Peyer's patch (tissue), 4 donors: ENCODE data around the gene PAGE4.

Experiments
- POLR2A ChIP-seq, 2 donors: fragments of 450-650 bp; IDR thresholded peaks; one replicate each; pipeline ENCODE4 v1.5.1; 2017; ENCODE audit warnings: antibody characterized with exemption in 2 of 2, mild to moderate bottlenecking in 2 of 2, moderate library complexity in 2 of 2
- TF ChIP-seq, protein P1 (sequence below), 6 experiments: fragments of 450-650 bp in 4 of 6; fragments of 200-600 bp in 2 of 6; sonication (generic) in 1 of 6; IDR thresholded peaks; one replicate each; pipeline ENCODE4 v1.5.1; 2017 to 2019; ENCODE audit warnings: antibody characterized with exemption in 6 of 6, mild to moderate bottlenecking in 3 of 6, moderate library complexity in 1 of 6

GRCh38 chrX:49859491-49859890 is 30.4 kb downstream of the PAGE4 start:
- TF ChIP-seq, protein P1, sequence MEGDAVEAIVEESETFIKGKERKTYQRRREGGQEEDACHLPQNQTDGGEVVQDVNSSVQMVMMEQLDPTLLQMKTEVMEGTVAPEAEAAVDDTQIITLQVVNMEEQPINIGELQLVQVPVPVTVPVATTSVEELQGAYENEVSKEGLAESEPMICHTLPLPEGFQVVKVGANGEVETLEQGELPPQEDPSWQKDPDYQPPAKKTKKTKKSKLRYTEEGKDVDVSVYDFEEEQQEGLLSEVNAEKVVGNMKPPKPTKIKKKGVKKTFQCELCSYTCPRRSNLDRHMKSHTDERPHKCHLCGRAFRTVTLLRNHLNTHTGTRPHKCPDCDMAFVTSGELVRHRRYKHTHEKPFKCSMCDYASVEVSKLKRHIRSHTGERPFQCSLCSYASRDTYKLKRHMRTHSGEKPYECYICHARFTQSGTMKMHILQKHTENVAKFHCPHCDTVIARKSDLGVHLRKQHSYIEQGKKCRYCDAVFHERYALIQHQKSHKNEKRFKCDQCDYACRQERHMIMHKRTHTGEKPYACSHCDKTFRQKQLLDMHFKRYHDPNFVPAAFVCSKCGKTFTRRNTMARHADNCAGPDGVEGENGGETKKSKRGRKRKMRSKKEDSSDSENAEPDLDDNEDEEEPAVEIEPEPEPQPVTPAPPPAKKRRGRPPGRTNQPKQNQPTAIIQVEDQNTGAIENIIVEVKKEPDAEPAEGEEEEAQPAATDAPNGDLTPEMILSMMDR (IDR thresholded peaks at IDR 0.05) = no peak
- TF ChIP-seq POLR2A (IDR thresholded peaks at IDR 0.05) = no peak
